ENCODE data around the gene FAM110A.
"Not testable (repeated sequence)": the region's sequence is repeated elsewhere in the genome, so short reads cannot be mapped to it uniquely, and the experiment has no call there.

FAM110A gene

GRCh38 chr20:833450-834150 is at the start of gene FAM110A:
TSS of gene FAM110A (plus strand) at chr20:833715. CDS start at chr20:844805, 11,090 bp downstream.
- peak; percentile 92 to 93 for DNase-seq (ENCODE audit: low read depth in 2 of 2)

GRCh38 chr20:787825-788224 is 45.7 kb upstream of the FAM110A start:
- DNase-seq (ENCODE audit: low read depth in 2 of 2): no peak

GRCh38 chr20:791056-791455 is 42.5 kb upstream of the FAM110A start:
- no peak for DNase-seq (ENCODE audit: low read depth in 2 of 2)

DNA sequence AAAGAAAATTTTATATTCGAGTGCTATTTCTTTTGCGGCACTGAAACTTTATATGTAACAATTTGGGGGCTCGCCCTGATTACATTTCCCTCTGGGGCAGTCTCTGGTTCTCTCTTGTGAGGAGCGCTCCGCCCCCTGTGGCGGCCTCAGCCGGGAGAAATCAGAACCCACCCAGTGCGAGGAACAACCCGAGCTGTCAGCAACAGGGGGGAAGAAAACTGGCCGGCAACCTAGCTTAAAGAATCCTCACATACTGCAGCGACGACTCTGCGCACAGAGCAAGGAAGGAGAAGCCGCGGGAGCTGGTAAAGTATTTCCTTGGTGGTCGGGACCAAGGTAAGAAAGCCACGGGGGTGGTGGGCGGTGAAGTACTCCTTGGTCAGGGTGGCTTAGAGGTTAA is 41.3 kb upstream of the FAM110A start:
- DNase-seq (ENCODE audit: low read depth in 2 of 2): no peak

DNA sequence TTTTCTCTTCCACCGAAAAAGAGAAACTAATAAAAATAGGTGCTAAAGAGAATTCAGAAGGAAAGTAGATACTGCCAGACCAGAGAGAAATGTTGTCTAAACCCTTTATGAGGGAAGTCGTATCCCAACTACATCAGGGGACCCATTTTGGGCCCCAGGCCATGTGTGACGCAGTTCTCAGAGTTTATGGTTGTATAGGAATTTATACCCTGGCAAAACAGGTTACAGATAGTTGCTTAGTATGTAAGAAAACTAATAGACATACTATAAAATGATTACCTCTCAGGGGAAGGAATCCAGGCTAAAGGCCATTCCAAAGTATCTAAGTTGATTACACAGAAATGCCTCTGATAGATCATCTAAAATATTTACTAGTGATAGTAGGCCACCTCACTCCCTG is 36.6 kb upstream of the FAM110A start:
- no peak for DNase-seq (ENCODE audit: low read depth in 2 of 2)

DNA sequence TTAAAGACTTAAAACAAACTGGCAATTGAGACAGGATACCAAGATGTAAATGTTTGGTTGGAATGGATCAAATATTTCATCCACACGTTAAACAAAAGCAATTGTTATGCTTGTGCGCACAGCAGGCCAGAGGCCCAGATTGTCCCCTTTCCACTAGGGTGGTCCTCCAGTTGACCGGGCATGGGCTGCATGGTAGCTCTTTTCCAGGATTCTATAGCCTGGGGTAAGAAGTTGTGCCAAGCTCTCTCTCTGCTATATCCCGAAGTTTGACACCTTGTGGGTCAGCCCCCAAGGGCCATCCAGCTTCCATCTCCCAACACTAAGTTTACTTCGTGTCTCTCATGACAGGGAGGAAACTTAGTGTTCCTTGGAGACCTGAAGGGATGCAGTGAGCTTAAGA is 34.8 kb upstream of the FAM110A start:
- not testable (repeated sequence) for DNase-seq (ENCODE audit: low read depth in 2 of 2)

DNA sequence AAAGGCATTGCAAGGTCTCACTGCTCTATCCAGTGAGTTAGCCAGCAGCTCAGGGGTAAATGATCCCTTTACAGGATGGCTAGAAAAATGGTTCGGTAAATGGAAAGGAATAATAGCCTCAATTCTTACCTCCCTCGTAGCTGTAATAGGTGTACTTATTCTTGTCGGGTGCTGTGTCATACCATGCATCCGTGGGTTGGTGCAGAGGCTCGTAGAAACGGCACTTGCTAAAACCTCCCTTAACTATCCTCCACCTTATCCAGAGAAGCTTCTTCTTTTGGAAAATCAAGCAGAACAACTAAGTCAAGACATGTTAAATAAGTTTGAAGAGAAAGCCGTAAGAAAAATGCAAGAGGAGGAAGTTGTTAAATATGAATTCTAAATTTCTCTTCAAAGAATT is 33.5 kb upstream of the FAM110A start:
- not testable (repeated sequence) for DNase-seq (ENCODE audit: low read depth in 2 of 2)

GRCh38 chr20:801678-802077 is 31.8 kb upstream of the FAM110A start:
- DNase-seq (ENCODE audit: low read depth in 2 of 2): no peak

DNA sequence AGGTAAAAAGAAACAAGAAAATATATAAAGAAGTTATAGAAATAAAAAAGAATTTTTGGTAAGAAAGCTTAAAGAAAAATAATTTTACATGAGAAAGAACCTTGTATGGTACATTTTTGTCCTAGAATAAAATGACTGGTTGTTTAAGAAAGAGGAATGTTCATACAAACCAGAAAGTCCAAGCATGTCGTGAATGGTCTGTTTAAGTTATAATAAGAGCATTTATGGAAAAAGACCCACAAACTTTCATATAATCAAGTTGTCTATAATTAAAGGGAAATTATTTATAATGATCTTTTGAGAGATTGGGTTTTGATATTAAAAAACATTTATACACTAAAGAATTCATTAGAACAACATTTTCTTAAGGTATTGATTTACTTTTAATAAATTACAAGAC is 27.8 kb upstream of the FAM110A start:
- no peak for DNase-seq (ENCODE audit: low read depth in 2 of 2)

- DNase-seq (ENCODE audit: low read depth in 2 of 2): not testable (repeated sequence)
Measured at GRCh38 chr20:811776-812434, 21.6 kb upstream of the FAM110A start.

DNA sequence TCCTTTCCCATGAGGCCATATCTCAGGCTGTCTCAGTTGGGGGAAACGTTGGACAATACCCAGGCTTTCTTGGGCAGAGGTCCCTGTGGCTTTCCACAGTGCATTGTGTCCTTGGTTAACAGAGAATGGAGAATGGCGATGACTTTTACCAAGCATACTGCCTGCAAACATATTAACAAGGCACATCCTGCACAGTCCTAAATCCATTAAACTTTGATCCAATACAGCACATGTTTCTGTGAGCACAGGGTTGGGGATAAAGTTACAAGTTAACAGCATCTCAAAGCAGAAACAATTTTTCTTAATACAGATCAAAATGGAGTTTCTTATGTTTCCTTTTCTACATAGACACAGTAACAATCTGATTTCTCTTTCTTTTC is 21.1 kb upstream of the FAM110A start:
- DNase-seq (ENCODE audit: low read depth in 2 of 2): not testable (repeated sequence)

DNA sequence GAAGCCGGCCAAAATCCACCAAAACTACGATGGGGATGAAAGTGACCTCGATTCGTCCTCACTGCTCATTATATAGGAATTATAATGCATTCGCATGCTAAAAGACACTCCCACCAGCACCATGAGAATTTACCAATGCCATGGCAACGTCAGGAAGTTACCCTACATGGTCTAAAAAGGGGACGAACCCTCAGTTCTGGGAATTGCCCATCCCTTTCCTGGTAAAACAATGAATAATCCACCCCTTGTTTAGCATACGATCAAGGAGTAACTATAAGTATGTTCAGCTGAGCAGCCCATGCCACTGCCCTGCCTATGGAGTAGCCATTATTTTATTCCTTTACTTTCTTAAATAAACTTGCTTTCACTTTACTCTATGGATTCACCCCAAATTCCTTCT is 20.1 kb upstream of the FAM110A start:
- no peak for DNase-seq (ENCODE audit: low read depth in 2 of 2)

DNA sequence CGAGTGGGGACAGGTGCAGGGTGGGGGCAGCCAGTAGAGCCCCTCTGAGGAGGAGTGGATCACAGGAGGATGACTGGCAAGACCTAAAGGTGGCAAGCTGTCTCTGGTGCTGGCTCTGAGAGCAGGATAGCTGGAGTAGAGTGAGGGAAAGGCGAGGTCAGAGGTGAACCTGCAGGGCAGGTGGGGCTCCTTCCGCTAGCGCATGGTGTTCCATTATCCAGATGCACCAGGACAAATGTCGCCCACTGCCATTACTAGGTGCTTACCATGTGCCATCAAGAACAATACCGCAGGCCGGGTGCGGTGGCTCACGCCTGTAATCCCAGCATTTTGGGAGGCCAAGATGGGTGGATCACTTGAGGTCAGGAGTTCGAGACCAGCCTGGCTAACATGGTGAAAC is 18.3 kb upstream of the FAM110A start:
- no peak for DNase-seq (ENCODE audit: low read depth in 2 of 2)

- peak; percentile 19 to 24 for DNase-seq (ENCODE audit: low read depth in 2 of 2)
Measured at GRCh38 chr20:815914-816606, 17.5 kb upstream of the FAM110A start.

- no peak for DNase-seq (ENCODE audit: low read depth in 2 of 2)
Measured at GRCh38 chr20:818001-818664, 15.4 kb upstream of the FAM110A start.

- DNase-seq (ENCODE audit: low read depth in 2 of 2): no peak
Measured at GRCh38 chr20:819680-820322, 13.7 kb upstream of the FAM110A start.

DNA sequence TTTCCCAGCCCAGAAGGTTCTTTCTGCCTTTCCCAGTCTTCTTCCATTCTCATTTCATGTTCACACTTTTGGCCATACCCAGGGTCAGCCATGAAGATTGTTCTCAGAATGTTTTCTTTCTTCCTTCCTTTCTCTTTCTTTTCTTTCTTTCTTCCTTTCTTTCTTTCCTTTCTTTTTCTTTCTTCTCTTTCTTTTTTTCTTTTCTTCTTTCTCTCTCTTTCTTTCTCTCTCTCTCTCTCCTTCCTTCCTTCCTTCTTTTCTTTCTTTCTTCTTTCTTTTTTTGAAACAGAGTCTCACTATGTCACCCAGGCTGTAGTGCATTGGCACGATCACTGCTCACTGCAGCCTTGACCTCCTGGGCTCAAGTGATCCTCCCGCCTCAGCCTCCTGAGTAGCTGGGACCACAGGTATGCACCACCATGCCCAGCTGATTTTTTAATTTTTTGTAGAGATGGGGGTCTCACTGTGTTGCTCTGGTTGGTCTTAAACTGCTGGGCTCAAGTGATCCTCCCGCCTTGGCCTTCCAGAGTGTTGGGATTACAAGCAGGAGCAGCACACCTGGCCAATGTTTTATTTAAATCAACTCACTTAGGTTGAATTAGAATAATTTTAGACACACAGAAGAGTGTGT is 13.1 kb upstream of the FAM110A start:
- DNase-seq (ENCODE audit: low read depth in 2 of 2): no peak

GRCh38 chr20:821046-821730 is 12.3 kb upstream of the FAM110A start:
- no peak for DNase-seq (ENCODE audit: low read depth in 2 of 2)

GRCh38 chr20:821731-822065 is 11.8 kb upstream of the FAM110A start:
- no peak for DNase-seq (ENCODE audit: low read depth in 2 of 2)

DNA sequence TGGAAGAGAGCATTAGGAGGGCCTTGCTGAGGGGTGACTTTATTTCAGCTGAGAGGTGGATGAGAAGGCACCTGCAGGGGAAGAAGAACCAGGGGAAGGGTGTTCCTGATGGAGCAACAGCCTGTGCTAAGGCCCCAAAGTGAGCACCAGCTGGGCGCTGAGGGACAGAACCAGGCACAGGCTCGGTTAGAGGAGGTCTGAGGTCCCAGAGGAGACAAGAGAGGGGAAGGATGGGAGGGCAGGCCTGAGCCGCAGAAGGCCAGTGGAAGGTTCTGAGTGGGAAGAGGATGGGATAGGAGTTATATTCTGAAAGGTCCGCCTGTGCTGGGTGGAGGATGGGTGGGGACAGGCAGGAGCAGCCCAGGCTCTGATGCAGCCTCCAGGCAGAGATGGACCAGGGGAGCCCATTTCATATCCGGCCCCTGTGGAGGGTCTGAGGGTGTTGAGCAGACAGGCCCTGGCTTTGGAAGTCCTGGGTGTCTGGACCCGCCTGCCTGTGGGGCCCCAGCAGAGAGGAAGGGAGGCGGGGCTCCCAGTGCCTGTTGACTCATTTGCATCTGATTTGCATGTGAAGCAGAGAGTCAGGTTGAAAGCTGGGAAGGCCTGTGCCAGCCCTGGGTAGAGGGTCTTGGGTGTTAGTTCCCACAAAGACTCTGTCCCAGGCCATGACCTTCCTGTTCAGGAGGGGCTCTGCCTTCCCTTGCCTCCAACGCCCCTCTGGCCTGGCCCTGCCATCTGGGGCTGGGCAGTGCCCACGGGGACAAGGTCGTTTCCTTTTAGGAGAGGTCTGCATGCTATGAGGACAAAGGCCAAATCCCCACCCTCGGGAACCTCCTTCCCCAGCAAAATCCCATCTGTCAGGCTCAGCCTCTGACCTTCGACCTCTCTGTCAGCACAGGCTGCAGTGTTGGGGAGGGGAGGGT is 10.6 kb upstream of the FAM110A start:
- no peak for DNase-seq (ENCODE audit: low read depth in 2 of 2)
